HepG2 (cell line): ENCODE data around the gene NCOR2. TPM values are rescaled to one million over a fixed set of nuclear protein-coding genes. Genes with fewer than 3 reads are reported as not detected.
A peak's percentile ranks its signal among the peaks of the same experiment; 100 is the strongest.

Source experiments
- ATF1 ChIP-seq: IDR thresholded peaks from 2 replicates; pipeline ENCODE4 v1.6.1; 2016; ENCODE audit warnings: mild to moderate bottlenecking, control low read depth
- CBX2 ChIP-seq, 2 experiments: fragments of 200-600 bp in 1 of 2; sonication (generic); formaldehyde crosslinking in 1 of 2; IDR thresholded peaks; 2 replicates each; pipeline versions ENCODE4 v1.7.0 to v1.8.1; 2018 to 2022; ENCODE audit warnings: low read depth in 2 of 2, low read length in 1 of 2, mild to moderate bottlenecking in 1 of 2, missing genetic modification reagents in 1 of 2
- CREB1 ChIP-seq, 2 experiments: fragments of 450-650 bp in 1 of 2; IDR thresholded peaks; 2 replicates each; pipeline ENCODE4 v1.6.1; 2016 to 2017; ENCODE audit warnings: control low read depth in 1 of 2, mild to moderate bottlenecking in 1 of 2, missing compliant biosample characterization in 1 of 2, missing genetic modification characterization in 1 of 2
- HNRNPUL1 ChIP-seq: fragments of 200-400 bp; formaldehyde crosslinking; IDR thresholded peaks from 2 replicates; pipeline ENCODE4 v1.6.1; 2017; ENCODE audit warnings: low read depth, mild to moderate bottlenecking, low read length, moderate library complexity
- JARID2 ChIP-seq: sonication (generic); formaldehyde crosslinking; IDR thresholded peaks from 2 replicates; pipeline ENCODE4 v1.8.1; 2023; ENCODE audit warnings: missing genetic modification reagents, inconsistent platforms; ENCODE audit not compliant: insufficient replicate concordance
- MTA1 ChIP-seq: sonication (generic); formaldehyde crosslinking; IDR thresholded peaks from 2 replicates; pipeline ENCODE4 v1.4.0; 2020; ENCODE audit warnings: missing genetic modification reagents, mild to moderate bottlenecking, borderline replicate concordance
- NFIB ChIP-seq: sonication (generic); formaldehyde crosslinking; IDR thresholded peaks from 2 replicates; pipeline ENCODE4 v1.9.0; 2021; ENCODE audit warnings: missing genetic modification reagents, mild to moderate bottlenecking, borderline replicate concordance
- PHF8 ChIP-seq: sonication (generic); formaldehyde crosslinking; IDR thresholded peaks from 2 replicates; pipeline ENCODE4 v1.5.0; 2020; ENCODE audit warnings: missing genetic modification reagents
- POGZ ChIP-seq: sonication (generic); formaldehyde crosslinking; IDR thresholded peaks from 2 replicates; pipeline ENCODE4 v1.4.0; 2020; ENCODE audit warnings: mild to moderate bottlenecking, missing genetic modification reagents
- POLR2G ChIP-seq: fragments of 200-400 bp; formaldehyde crosslinking; IDR thresholded peaks from 2 replicates; pipeline ENCODE4 v1.6.1; 2018; ENCODE audit warnings: mild to moderate bottlenecking, low read depth, low read length, moderate library complexity
- REPIN1 ChIP-seq: sonication (generic); formaldehyde crosslinking; IDR thresholded peaks from 2 replicates; pipeline ENCODE4 v1.8.0; 2022; ENCODE audit warnings: missing genetic modification reagents, low read depth, mild to moderate bottlenecking, borderline replicate concordance
- SALL1 ChIP-seq: sonication (generic); formaldehyde crosslinking; IDR thresholded peaks from 2 replicates; pipeline ENCODE4 v1.8.0; 2022; ENCODE audit warnings: mild to moderate bottlenecking, missing genetic modification reagents
- TCF12 ChIP-seq, 2 experiments: fragments of 450-650 bp in 1 of 2; sonication (generic) in 1 of 2; formaldehyde crosslinking in 1 of 2; IDR thresholded peaks; 2 replicates each; pipeline versions ENCODE4 v1.6.1 to v1.8.0; 2017 to 2022; ENCODE audit warnings: antibody characterized with exemption in 1 of 2, mild to moderate bottlenecking in 1 of 2, missing genetic modification reagents in 1 of 2, moderate library complexity in 1 of 2
- THAP7 ChIP-seq: sonication (generic); formaldehyde crosslinking; IDR thresholded peaks from 2 replicates; pipeline ENCODE4 v1.8.1; 2023; ENCODE audit warnings: mild to moderate bottlenecking, missing genetic modification reagents
- ZFP41 ChIP-seq: sonication (generic); formaldehyde crosslinking; IDR thresholded peaks from 2 replicates; pipeline ENCODE4 v1.4.0; 2020; ENCODE audit warnings: mild to moderate bottlenecking, missing genetic modification reagents, borderline replicate concordance
- ZNF24 ChIP-seq: fragments of 450-650 bp; IDR thresholded peaks from 2 replicates; pipeline ENCODE4 v1.6.1; 2017; ENCODE audit warnings: antibody characterized with exemption, mild to moderate bottlenecking
- ZNF292 ChIP-seq: sonication (generic); formaldehyde crosslinking; IDR thresholded peaks from 2 replicates; pipeline ENCODE4 v1.8.1; 2022; ENCODE audit warnings: mild to moderate bottlenecking, low read depth, missing genetic modification reagents, borderline replicate concordance
- ZNF30 ChIP-seq: sonication (generic); formaldehyde crosslinking; IDR thresholded peaks from 2 replicates; pipeline ENCODE4 v1.5.0; 2020; ENCODE audit warnings: mild to moderate bottlenecking, missing genetic modification reagents
- ZNF451 ChIP-seq: sonication (generic); formaldehyde crosslinking; IDR thresholded peaks from 2 replicates; pipeline ENCODE4 v1.5.0; 2020; ENCODE audit warnings: mild to moderate bottlenecking, missing genetic modification reagents
- ZNF547 ChIP-seq: sonication (generic); formaldehyde crosslinking; IDR thresholded peaks from 2 replicates; pipeline ENCODE4 v1.5.1; 2020; ENCODE audit warnings: mild to moderate bottlenecking, missing genetic modification reagents
- ZNF670 ChIP-seq: sonication (generic); formaldehyde crosslinking; IDR thresholded peaks from 2 replicates; pipeline ENCODE4 v1.8.0; 2022; ENCODE audit warnings: mild to moderate bottlenecking, missing genetic modification reagents, borderline replicate concordance
- ZNF710 ChIP-seq: sonication (generic); formaldehyde crosslinking; IDR thresholded peaks from 2 replicates; pipeline ENCODE4 v1.5.0; 2020; ENCODE audit warnings: mild to moderate bottlenecking, missing genetic modification reagents, borderline replicate concordance
- polyA plus RNA-seq, 8 experiments: library from polyadenylated mRNA; depleted of rRNA in 3 of 8; stranded (reverse) in 7 of 8; unstranded in 1 of 8; fragments of >200 nt; fragmentation: Illumina TruSeq in 4 of 8; extraction: Trizol in 4 of 8; gene quantifications; 2 replicates each; pipeline versions ENCODE4 v1.2.1 to v1.2.3, GENCODE V29; 2011 to 2016; ENCODE audit warnings: low read depth in 4 of 8, missing spikeins in 1 of 8, mixed read lengths in 1 of 8; ENCODE audit not compliant: insufficient read depth in 1 of 8
- total RNA-seq, 5 experiments: library from RNA; depleted of rRNA; stranded (reverse); fragments of >200 nt; fragmentation: Illumina TruSeq; extraction: Trizol; gene quantifications; 2 replicates each; pipeline ENCODE4 v1.2.3, GENCODE V29; 2016; ENCODE audit warnings: low read depth in 1 of 5

The NCOR2 gene
- total and polyA plus RNA-seq, 2 of the 13 experiments (the other 11 are each of a cell fraction or from before 2014, with no cell fraction given) = 4.5 to 5.7 TPM

DNA sequence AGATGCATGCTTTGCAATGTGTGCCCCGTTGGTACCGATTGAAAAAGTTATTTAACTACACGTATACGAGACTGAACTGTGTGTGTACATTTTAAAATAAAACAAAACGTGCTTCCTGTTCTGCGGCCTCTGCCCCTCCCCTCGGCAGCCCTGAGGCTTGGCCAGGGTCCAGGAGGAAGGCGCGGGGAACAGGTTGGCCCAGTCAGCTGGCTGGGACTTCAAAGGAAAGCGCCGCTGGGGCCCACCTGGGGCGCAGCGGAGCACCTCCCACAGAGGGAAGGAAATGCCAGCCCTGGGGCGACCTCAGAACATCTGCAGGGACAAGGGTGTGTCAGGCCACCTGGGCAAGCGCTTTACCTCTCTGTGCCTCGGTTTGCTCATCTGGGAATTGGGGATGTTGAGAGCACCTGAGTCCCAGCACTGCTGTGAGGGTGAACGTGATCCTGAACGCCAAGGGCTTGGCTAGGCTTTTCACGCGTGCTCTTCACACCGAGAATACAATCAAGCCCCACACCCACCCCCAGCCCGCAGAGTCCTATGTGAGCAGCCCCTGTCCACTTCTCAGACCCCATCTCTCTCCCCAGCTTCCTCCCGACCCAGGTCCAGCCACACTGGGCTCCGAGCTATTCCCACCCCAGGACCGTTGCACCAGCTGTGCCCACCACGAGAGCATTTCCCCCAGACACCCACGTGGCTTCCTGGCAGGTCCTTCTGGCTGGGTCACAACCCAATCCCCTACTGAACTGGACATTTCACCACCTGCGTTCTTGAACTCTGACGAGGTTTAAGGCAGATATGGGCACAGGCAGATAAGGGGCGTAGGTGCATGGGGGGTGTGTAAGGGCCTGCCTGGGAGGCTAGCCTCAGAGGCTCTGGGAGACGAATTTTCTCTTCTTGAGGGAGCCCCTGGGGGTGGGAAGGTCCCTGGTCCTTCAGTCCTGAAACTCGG is 41.9 kb upstream of the NCOR2 start (continued):
- 0 out of 2 replicates have a peak, but pooled peaks have one; percentile 65 for TF ChIP-seq ZNF292 (CRISPR knock-in tag)
- no peak for TF ChIP-seq HNRNPUL1
- TF ChIP-seq POGZ = peak; percentile 56
- 0 out of 2 replicates have a peak, but pooled peaks have one; percentile 71 for TF ChIP-seq NFIB (CRISPR knock-in tag)
- TF ChIP-seq ZNF24 = no peak
- no peak for TF ChIP-seq REPIN1 (CRISPR knock-in tag)
- peak; percentile 38; the same call in 1 of the 2 replicates for TF ChIP-seq MTA1
- TF ChIP-seq ZNF451 (CRISPR knock-in tag) = no peak
- TF ChIP-seq SALL1 (CRISPR knock-in tag) = peak; percentile 71
- no peak for TF ChIP-seq ATF1 (CRISPR knock-in tag)
- TF ChIP-seq PHF8 (CRISPR knock-in tag) = no peak
- 0 out of 2 replicates have a peak, but pooled peaks have one; percentile 41 for TF ChIP-seq ZNF710 (CRISPR knock-in tag)
- TF ChIP-seq ZNF670 (CRISPR knock-in tag) = no peak
- no peak for TF ChIP-seq JARID2 (CRISPR knock-in tag)
- TF ChIP-seq CBX2 (IDR thresholded peaks at IDR 0.05; ENCODE audit: low read depth, low read length) = no peak
- TF ChIP-seq CBX2 (CRISPR knock-in tag; IDR thresholded peaks at IDR 0.05; ENCODE audit: low read depth) = no peak
- TF ChIP-seq POLR2G = no peak
- no peak for TF ChIP-seq ZNF30 (CRISPR knock-in tag)
- no peak for TF ChIP-seq ZNF547 (CRISPR knock-in tag)
- no peak for TF ChIP-seq CREB1 (IDR thresholded peaks at IDR 0.05)
- TF ChIP-seq CREB1 (CRISPR knock-in tag; IDR thresholded peaks at IDR 0.05) = no peak
- TF ChIP-seq ZFP41 (CRISPR knock-in tag) = no peak
- TF ChIP-seq TCF12 (IDR thresholded peaks at IDR 0.05) = no peak
- TF ChIP-seq TCF12 (CRISPR knock-in tag; IDR thresholded peaks at IDR 0.05) = peak; percentile 67; the same call in 1 of the 2 replicates
- no peak for TF ChIP-seq THAP7
